Measurements from ENCODE around the gene BLOC1S3.

DNA sequence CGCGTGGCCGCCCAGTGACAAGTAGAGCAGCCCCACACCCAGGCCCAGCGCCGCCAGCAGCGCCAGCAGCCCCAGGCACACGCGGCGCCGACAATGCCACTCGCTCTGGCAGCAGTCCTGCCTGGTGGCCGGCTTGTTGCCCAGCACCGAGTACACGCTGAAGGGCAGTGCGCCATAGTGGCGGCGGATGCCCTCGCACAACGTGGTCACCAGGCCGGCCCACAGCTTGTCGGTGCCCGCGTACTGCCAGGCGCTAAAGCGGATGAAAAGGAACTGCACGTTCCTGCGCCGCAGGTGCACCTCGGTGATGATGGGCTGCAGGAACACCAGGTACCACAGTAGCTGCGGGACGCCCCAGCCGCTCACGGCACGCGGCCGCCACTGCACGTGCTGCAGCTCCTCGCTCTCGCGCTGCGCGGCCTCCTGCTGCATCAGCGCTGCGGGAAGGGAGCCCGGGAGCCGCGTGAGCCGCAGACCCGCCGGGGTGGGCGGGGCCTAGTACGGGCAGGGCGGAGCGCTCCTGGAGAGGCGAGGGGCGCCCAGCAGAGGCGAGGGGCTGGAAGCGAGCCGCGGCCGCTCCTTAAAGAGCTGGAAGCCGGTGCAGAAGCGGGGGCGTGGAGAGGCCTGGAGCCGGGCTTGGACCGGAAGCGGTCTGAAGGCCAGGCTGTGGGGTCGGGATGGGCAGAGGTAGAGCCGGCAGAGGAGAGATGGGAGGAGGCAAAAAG, 25.1 kb upstream of the BLOC1S3 start:
- TF ChIP-seq EZH2 (IDR thresholded peaks at IDR 0.05; ENCODE audit: low read length) = no peak
- TF ChIP-seq, protein P1, sequence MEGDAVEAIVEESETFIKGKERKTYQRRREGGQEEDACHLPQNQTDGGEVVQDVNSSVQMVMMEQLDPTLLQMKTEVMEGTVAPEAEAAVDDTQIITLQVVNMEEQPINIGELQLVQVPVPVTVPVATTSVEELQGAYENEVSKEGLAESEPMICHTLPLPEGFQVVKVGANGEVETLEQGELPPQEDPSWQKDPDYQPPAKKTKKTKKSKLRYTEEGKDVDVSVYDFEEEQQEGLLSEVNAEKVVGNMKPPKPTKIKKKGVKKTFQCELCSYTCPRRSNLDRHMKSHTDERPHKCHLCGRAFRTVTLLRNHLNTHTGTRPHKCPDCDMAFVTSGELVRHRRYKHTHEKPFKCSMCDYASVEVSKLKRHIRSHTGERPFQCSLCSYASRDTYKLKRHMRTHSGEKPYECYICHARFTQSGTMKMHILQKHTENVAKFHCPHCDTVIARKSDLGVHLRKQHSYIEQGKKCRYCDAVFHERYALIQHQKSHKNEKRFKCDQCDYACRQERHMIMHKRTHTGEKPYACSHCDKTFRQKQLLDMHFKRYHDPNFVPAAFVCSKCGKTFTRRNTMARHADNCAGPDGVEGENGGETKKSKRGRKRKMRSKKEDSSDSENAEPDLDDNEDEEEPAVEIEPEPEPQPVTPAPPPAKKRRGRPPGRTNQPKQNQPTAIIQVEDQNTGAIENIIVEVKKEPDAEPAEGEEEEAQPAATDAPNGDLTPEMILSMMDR (optimal IDR thresholded peaks at IDR 0.05 in 1 of 3, IDR thresholded peaks at IDR 0.05 in 1 of 3, conservative IDR thresholded peaks at IDR 0.05 in 1 of 3; ENCODE audit: extremely low read depth in 1 of 3, insufficient read depth in 2 of 3, low read length in 3 of 3) = no peak

Measured in keratinocyte (primary cell).